SIG-M5 treated with dmso at 0.1 percent for 504 hours (cell line): ENCODE results near the gene PRKAG2.
A peak's percentile ranks its signal among the peaks of the same experiment; 100 is the strongest.
"Not testable (repeated sequence)": the region's sequence is repeated elsewhere in the genome, so short reads cannot be mapped to it uniquely, and the experiment has no call there.

Experiments used
- DNase-seq: peaks from one replicate; lab custom pipeline; 2025; ENCODE audit not compliant: unreplicated experiment; lab: John Stamatoyannopoulos, UW

Gene PRKAG2

DNA sequence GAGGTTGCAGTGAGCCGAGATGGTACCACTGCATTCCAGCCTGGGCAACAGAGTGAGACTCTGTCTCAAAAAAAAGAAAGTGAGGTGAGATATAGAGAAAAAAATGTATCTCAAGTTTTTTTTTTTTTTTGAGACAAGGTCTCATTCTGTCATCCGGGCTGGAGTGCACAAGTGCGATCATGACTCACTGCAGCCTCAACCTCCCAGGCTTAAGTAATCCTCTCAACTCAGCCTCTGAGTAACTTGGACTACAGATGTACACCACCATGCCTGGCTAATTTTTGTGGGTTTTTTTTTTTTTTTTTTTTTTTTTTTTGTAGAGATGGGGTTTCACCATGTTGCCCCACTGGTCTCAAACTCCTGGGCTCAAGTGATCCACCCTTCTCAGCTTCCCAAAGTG lies 303.9 kb downstream of the PRKAG2 start:
- DNase-seq = not testable (repeated sequence)

DNA sequence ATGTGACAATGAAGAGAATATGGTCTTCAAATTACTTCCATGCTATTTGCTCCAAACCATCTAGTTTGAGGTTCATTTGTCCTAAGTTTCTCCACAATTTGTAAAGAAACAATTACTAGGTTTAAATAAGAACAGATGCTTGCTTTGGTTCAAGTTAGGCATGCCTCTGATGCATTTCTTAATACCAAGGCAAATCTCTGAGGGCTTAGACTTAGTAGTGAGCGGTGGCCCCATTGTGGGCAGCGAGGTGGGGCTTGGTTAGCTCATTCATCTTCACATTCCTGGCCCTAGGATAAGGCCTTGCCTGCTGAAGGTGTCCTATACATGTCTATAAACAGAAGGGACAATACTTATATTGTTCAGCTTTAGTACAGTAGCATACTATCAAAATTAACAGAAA lies 304.8 kb downstream of the PRKAG2 start:
- no peak for DNase-seq

DNA sequence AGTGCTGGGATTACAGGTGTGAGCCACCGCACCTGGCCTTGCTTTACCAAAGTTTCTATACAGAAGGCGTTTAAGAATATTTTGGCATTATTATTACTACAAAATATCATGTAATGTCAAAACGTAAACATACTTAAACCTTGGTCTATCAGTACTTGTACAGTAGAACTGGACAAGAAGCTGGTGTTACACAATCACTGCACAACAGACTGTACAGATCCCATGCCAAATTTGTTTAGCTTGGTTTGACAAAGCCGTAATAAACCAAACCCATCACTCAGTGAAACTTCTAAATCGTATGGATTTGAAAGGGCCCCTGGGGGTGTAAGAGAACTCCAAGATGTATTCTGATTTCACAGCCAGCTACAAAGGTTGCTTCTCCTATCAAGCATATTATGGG lies 305.4 kb downstream of the PRKAG2 start:
- DNase-seq = no peak

DNA sequence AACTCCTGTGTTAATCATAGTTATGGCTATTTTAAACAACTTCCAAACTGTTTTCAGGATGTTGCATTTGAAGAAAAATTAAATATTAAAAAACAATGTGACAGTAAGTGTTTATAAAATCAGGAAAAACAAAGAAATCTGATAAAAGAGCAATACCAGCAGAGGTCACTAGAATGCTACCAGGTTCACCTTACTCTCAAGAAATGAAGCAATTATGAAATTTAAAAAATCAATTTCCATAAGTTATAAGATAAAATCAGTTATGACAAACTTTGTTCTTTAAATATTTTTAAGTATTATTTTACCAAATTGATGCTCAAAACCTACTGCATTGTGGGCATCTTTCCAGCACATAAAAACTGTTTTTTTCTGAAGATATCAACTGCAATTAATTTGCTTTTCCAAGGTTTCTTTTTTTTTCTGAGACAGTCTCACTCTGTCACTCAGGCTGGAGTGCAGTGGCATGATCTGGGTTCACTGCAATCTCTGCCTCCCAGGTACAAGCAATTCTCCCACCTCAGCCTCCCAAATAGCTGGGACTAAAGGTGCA lies 306.5 kb downstream of the PRKAG2 start:
- peak; percentile 9 for DNase-seq

DNA sequence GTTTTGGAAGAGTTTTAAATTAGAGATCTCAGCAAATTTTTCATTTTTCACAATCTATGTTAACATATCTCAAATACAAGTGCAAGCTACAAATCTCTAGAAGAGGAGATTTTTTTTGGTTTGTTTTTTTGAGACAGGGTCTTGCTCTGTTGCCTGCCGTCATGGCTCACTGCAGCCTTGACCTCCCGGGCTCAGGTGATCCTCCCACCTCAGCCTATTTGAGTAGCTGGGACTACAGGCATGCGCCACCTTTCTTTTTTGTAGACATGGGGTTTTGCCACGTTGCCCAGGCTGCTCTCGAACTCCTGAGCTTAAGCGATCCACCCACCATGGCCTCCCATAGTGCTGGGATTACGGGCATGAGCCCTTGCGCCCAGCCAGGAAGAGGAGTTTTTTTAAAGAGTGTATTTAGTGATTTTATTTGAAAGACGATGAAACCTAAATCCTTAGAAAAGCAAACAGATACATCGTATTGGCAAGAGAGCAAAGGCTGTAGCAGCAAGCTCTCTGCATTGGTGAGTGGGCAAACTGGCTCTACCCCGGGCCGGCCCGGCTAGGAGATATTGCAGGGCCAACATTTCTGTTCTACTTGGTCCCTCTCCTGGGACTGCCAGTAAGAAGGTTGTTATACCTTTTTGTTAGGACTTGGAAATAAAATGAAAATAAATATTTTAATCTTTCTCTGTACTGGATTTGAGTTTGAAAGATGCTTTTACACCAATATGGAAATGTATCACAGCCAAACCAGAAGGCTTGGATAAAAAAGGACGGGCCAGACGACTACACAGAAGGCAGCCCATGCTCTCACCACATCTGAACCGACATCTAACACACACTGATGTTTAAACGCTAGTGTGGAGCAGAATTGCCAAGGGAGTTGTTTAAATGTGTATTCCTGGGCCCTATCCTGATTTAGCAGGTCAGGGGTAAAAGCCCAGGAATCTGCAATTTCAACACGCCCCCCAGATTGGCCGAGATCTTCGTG lies 307.7 kb downstream of the PRKAG2 start:
- DNase-seq = no peak

DNA sequence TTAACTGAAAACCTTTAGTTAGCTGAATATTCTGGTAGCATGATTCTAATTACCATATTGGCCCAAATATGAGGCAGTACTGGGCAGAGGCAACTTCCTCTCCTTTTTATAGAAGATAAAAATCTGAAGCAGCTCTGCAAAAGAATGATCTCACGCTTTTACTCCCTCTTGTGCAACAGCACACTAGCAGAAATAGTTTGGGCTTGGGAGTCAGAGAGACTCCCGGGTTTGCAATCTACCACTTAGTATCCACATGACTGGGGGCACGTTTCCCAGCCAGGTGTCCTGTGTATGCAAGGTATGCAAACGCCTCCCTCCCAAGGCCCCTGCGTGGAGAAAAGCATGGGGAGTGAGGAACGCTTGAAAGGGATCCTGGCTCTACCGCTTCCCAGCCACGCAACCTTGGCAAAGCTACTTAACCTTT lies 310.0 kb downstream of the PRKAG2 start:
- peak; percentile 76 for DNase-seq

DNA sequence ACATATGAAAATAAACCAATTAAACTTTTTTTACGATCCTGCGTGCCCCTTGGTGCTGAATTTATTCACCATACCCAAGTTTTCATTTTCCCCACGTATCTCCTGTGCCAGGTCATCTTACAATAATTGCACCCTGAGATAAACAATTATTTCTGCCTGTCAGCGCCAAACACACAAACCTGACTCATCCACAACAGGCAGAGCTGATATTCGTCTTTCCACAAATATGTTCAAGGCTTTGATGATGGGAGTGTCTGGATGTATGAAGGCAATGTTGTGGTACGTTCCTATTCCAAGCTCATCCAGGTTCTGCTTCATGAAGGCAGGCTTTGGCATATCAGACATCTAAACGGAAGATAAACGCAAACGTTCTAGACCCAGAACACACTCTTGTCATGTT lies 311.4 kb downstream of the PRKAG2 start:
- no peak for DNase-seq

DNA sequence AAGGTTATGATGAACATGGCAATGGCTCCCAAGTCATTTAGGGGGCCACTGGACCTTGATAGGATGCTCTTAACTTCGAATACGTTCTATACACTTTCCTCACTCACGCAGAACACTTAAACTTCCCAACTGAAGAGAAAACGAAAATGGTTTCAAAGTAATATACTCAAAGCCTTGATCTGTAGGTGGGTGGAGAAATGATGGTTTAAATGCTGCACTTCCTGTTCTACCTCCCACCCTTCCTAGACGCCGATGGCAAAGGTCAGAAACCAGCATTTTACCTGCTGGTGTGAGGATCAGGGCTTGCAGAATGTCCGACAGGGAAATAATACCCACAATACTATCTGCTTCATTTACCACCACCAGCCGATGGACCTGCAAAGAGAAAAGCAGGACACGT lies 316.7 kb downstream of the PRKAG2 start:
- no peak for DNase-seq

DNA sequence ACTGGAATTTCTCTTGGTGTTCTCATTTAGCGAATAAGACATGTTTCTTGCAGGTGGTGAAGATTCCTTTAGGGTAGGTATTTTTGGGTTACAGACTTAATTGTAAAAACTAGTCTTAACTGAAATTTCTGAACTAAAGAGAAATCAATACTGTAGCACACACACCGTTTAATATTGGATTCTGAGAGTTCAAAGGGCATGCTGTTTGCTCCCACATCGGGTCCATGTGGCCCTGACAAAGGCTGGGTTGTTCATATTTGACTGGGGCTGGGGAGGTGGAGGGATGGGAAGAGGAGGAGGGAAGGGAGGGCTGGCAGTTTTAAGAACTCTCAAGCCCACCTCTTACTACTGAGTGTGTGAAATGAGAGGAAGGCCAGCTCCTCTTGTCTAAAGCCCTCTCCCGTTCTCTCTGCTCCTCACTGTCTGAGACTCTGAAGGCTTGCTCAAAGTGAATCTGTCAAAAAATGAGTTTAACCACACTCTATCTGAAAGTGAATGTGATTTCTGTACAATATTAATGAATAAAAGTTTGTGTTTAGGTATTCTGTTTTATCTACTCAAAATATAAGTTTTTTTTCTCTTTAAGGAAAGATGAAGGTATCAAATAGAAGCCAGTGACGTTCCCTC lies 317.2 kb downstream of the PRKAG2 start:
- DNase-seq = no peak

DNA sequence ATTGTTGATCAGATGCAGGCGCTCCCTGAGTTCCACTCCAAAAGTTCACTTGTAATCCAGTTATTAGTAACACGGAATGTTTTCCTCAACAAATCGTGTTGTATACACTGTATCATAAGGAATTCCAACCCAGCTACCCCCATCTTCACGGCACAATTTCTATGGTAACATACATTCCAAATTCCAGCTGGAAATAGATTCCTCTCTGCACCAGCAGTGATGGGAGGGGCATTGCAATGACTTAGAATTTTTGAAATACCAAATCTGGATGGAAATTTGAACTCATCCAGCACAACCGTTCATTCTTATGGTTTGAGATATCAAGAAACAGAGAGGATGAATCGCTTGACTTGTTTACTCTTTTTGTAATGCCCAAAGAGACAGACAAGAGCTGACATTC lies 318.3 kb downstream of the PRKAG2 start:
- DNase-seq = no peak

DNA sequence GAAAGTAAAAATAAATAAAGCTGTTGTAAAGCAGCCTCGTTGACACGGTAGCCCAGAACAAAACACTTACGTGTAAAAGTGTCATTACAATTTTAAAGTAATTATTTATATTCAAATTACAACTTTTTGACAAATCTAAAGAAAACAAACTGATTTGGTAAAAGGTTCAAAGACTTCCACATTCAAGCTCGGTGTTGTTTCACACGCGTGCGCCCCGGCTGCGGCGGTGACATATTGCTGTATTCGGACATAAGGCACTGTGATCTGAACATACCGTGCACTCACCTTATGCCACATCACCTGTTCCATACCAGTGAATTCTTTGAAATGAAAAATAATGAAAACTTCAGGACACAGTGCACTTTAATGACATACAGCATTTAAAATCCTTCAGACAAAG lies 320.3 kb downstream of the PRKAG2 start:
- no peak for DNase-seq

DNA sequence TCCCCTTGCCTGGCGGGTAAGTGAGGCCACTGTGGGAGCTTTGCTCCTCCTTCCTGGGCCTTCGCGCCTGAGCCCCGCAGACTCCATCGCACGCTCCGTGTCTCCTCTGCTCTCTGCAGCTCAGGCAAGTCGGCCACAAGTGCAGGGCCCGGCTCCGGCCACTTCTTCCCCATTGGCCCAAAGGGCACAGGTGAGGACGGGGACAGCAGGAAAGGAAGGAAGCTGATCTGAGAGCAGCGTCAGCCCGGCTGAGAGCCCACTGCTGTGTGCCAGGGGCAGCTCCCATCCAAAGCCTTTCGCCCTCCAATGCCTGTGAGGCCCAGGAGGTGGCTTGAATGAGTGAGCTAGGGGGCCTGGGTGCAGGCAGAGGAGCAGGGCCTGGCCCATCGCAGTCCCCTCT lies 323.6 kb downstream of the PRKAG2 start:
- DNase-seq = no peak

DNA sequence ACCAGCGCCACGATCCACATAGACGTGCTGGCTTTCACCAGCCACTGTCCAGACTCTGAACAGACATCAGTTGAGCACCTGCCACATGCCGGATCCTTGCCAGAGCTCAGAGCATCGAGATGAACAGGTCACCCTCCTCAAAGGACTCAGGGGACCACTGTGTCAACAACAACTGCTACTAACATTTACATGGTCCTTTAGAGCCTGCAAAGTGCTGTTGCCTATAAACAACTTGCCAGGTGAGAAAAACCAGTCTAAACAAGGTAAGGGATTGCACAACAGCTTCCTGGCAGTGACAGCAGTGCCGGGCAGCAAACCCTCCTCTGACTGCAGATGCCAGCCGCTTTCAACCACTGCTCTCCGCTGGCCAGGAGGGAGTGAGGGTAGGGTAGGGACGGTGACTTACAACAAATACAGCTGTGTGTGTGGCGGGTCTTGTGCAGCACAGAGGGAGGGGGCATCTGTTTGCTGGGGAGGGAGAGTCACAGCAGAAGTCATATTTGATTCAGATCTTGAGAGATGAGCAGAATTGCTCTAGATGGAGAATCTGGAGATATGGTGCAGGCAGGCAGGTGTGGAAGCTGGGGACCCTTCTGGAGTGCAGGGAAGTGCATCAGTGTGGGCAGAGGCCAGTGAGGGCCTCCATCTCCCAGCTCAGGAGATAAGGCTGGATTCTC lies 324.4 kb downstream of the PRKAG2 start:
- peak; percentile 30 for DNase-seq

DNA sequence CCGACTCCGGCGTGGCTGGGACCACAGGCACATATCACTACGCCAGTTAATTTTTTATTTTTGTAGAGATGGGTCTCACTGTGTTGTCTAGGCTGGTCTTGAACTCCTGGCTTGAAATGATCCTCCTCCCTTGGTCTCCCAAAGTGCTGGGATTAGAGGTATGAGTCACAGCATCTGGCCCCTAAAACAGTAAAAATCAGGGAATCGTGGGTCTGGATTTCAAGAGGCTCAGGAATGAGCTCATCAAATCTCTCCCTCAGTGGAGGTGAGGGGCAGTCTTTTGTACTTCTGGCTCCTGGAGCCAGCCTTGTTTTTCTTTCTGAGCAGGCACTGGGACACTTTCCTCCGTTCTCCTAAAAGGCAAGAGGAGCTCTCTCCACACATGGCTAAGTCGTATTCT lies 325.1 kb downstream of the PRKAG2 start:
- no peak for DNase-seq

DNA sequence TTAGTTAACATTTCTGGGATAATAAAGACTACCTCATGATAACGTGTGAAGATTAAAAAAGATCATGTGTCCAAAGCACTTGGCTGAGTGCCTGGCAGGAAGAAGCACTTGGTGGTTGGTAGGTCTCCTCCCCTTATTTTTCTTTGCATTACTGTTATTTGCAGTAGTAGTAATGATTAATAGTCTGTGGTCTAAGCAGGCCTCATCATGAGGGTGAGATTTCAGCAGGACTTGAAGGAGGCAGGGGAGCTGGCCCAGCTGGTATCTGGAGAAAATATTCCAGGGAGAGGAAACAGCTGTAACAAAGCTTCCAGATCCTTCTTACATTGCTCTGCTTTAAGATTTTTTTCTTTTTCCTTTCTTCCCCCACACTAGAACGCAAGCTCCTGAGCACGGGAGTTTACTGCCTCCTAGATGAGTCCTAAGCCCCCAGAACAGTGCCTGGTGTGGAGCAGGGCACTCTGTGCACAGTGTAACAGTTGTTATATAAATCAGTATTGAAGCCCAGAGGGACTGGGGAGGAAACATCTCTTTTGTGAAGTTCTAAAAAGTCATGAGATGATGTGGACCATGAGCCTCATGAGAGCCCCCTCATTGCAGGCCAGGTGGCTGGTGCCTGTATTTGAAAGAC lies 326.1 kb downstream of the PRKAG2 start:
- DNase-seq = no peak

DNA sequence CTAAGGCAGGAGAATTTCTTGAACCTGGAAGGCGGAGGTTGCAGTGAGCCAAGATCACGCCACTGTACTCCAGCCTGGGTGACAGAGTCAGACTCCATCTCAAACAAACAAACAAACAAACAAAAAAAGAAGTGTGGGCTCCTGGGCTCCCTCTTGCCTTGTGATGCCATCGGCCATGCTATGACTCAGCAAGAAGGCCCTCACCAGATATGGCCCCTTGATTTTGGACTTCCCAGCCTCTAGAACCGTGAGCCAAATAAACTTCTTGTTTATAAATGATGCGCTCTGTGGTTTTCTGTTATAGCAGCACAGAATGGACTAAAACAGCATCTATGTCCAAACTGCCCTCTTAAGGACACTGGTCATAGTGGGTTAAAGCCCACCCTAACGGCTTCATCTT lies 327.3 kb downstream of the PRKAG2 start:
- no peak for DNase-seq

DNA sequence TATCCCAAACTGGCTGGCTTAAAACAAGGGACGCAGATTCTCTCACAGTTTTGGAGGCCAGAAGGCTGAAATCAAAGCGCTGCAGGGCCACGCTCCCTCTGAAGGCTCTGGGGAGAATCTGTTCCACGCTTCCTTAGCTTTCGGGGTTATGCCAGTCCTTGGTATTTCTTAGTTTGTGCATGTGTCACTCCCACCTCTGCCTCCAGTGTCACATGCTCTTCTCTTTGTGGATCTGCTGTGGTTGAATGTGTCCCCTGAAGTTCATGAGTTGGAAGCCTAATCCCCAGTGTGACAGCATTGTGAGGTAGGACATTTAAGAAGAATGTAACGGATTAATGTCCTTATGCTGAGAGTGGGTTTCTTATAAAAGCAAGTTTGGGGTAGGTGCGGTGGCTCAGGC lies 327.8 kb downstream of the PRKAG2 start:
- no peak for DNase-seq

DNA sequence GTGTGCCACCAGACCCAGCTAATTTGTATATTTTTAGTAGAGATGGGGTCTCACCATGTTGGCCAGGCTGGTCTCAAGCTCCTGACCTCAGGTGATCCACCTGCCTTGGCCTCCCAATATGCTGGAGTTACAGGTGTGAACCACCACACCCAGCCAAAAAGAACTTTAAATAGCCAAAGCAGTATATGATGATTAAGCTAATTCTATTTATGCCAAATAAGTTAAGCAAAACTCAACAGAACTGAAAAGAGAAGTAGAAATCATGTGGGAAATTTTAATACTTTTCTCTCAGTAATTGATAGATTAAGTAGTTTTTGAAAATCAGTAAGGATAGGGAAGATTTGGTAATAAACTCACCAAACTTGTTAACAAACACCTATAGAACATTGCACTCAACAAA lies 332.7 kb downstream of the PRKAG2 start:
- DNase-seq = no peak

DNA sequence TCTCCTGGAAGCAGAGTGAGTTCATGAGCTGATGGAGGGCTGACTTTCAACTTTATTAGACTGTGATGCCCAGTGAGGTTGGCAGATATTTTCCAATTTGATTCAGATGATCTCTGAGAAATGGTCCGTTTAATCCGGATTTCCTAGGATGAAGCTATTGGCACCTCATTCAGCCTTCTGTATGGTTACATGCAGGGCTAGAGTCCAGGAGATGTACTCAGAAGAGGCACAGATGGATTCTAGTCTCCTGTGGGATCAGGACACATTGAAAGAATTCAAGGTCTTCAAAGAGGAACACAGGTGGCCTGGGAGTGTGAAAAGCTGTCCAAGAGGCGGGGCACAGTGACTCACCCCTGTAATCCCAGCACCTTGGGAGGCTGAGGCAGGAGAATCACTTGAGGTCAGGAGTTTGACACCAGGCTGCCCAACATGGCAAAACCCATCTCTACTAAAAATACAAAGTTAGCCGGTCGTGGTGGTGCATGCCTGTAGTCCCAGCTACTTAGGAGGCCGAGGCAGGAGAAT lies 334.2 kb downstream of the PRKAG2 start:
- DNase-seq = no peak

DNA sequence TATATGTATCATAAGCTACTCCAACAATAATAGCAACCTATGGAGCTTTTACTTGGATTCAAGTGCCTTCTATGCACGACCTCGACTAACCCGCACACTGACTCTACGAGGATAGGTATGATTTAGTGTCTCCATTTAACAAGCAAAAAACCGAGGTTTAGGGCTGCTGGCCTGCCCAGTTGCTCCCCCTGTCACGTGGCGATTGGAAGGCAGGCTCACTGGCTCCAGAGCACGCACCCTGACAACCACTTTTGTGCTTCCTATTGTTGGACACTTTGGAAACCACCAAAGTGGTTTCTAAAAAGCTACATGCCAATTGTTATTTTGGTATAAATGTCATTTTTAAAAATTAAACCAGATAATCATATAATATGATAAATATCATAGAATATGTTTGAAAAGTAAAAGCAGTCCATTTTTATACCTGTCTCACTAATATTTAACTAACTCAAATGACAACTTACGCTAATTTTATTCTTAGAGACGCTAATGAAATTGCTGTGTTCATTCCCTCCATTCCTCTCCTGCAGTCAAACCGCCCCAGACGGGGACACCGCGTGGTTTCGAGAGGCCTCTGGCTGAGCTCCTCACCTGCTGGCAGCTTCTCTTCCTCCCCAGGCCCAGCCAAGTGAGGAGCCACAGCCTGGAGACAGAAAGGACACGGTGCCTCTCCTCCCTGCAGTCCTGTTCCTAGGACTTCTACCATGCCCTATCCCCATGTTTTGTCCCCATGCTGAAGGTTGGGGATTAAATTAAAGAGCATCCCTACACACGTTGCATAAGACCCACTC lies 335.0 kb downstream of the PRKAG2 start:
- no peak for DNase-seq
